A673 (cell line): Measurements from ENCODE around the gene ZNF644. TPM values are rescaled to one million over a fixed set of nuclear protein-coding genes. Genes with fewer than 3 reads are reported as not detected.

Source experiments
- BruUV-seq: library from RNA; stranded (reverse); fragments of 400-500 nt; replicated peaks from 2 replicates; lab custom pipeline; 2021; lab: Mats Ljungman, UMichigan
- CTCF ChIA-PET: fragments of 300-600 bp; sonication (Branson Sonifier 250); formaldehyde crosslinking; loops from one replicate; lab custom pipeline; 2022; ENCODE audit warnings: antibody characterized with exemption; lab: Charles Lee
- POLR2A ChIA-PET: fragments of 300-600 bp; sonication (Branson Sonifier 250); formaldehyde crosslinking; loops from one replicate; lab custom pipeline; 2022; ENCODE audit warnings: antibody characterized with exemption; ENCODE audit not compliant: low non-redundant PET; lab: Charles Lee
- DNase-seq: peaks from one replicate; pipeline ENCODE4 v3.0.0-alpha.2; 2015; ENCODE audit warnings: low spot score
- H3K27ac ChIP-seq: fragments of 200-600 bp; sonication (generic); 2 replicates; pipeline ENCODE4 v1.5.1; 2016; ENCODE audit warnings: mixed run types, low read depth, mild to moderate bottlenecking, mixed read lengths, antibody characterized with exemption, low read length; ENCODE audit not compliant: poor library complexity, severe bottlenecking
- H3K27me3 ChIP-seq: fragments of 200-600 bp; sonication (generic); replicated peaks from 2 replicates; pipeline ENCODE4 v1.6.1; 2017; ENCODE audit warnings: mixed run types, low read depth, mild to moderate bottlenecking, mixed read lengths, antibody characterized with exemption, low read length; ENCODE audit not compliant: insufficient read depth, poor library complexity
- H3K36me3 ChIP-seq: fragments of 200-600 bp; sonication (generic); 2 replicates; pipeline ENCODE4 v1.6.1; 2016; ENCODE audit warnings: mixed run types, mild to moderate bottlenecking, mixed read lengths, antibody characterized with exemption, low read length; ENCODE audit not compliant: insufficient read depth, poor library complexity, severe bottlenecking
- H3K4me1 ChIP-seq: fragments of 200-600 bp; sonication (generic); 2 replicates; pipeline ENCODE4 v1.6.1; 2017; ENCODE audit warnings: mixed run types, mild to moderate bottlenecking, mixed read lengths, antibody characterized with exemption, low read length; ENCODE audit not compliant: insufficient read depth, poor library complexity, severe bottlenecking
- H3K4me3 ChIP-seq: fragments of 200-600 bp; sonication (generic); 2 replicates; pipeline ENCODE4 v1.5.1; 2016; ENCODE audit warnings: low read depth, mixed run types, mild to moderate bottlenecking, mixed read lengths, low read length; ENCODE audit not compliant: poor library complexity, severe bottlenecking
- H3K9me3 ChIP-seq: fragments of 200-600 bp; sonication (generic); 2 replicates; pipeline ENCODE4 v1.6.1; 2016; ENCODE audit warnings: mixed run types, low read depth, mild to moderate bottlenecking, mixed read lengths, antibody characterized with exemption, low read length; ENCODE audit not compliant: poor library complexity, severe bottlenecking
- EZH2 ChIP-seq: fragments of 200-600 bp; sonication (generic); IDR thresholded peaks from 2 replicates; pipeline ENCODE4 v1.6.1; 2017; ENCODE audit warnings: borderline replicate concordance, low read depth, mild to moderate bottlenecking, mixed read lengths, antibody characterized with exemption, low read length; ENCODE audit not compliant: poor library complexity, severe bottlenecking
- intact Hi-C: fragments of 100-400 bp; cut with micrococcal nuclease; formaldehyde crosslinking; loops from one replicate; pipeline ENCODE4 v1.10.0; 2022; ENCODE audit not compliant: unreplicated experiment
- total RNA-seq: library from RNA; stranded (reverse); gene quantifications from 2 replicates; pipeline ENCODE4 v1.2.3, GENCODE V29; 2021
- TF ChIP-seq, protein P1 (sequence below): fragments of 300-800, 200-600 bp; sonication (generic); conservative IDR thresholded peaks from 2 replicates; pipeline ENCODE4 v1.5.1; 2017; ENCODE audit warnings: low read depth, mild to moderate bottlenecking, antibody characterized with exemption, low read length, moderate library complexity, mixed read lengths

Gene ZNF644
- total RNA-seq, 1 experiment from 2014 or later, result 80.4 TPM

DNA sequence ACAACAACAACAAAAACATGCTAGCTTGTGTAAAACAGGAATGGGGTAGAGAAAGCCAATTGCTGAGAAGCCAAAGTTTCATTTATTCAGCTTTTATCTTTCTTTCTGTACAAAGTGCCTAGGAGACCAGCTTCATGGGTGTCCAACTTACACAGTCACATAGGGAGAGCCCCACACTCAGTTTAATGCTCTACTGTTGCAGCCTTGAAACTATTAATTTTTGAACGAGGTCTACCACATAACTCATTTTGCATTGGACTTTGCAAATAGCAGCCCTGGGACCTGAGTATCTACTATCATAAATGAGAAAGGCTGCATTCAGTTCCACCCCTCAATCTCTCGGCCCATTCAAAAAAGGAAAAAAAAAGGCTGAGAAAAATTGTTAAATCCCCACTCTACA is 98.8 kb downstream of the ZNF644 start:
- no peak for DNase-seq
- H3K27ac ChIP-seq, result no peak overlapping the region
- CTCF ChIA-PET, result no interaction called here
- H3K4me3 ChIP-seq, result no peak overlapping the region
- TF ChIP-seq EZH2, result no peak
- TF ChIP-seq, protein P1, sequence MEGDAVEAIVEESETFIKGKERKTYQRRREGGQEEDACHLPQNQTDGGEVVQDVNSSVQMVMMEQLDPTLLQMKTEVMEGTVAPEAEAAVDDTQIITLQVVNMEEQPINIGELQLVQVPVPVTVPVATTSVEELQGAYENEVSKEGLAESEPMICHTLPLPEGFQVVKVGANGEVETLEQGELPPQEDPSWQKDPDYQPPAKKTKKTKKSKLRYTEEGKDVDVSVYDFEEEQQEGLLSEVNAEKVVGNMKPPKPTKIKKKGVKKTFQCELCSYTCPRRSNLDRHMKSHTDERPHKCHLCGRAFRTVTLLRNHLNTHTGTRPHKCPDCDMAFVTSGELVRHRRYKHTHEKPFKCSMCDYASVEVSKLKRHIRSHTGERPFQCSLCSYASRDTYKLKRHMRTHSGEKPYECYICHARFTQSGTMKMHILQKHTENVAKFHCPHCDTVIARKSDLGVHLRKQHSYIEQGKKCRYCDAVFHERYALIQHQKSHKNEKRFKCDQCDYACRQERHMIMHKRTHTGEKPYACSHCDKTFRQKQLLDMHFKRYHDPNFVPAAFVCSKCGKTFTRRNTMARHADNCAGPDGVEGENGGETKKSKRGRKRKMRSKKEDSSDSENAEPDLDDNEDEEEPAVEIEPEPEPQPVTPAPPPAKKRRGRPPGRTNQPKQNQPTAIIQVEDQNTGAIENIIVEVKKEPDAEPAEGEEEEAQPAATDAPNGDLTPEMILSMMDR, result no peak
- H3K36me3 ChIP-seq, result no peaks in the 10 kb centered on the region
- intact Hi-C loops, result no loop called here
- H3K27me3 ChIP-seq, result no peaks in the 10 kb centered on the region
- BruUV-seq, result no TSS peak
- POLR2A ChIA-PET, result no interaction called here
- no peaks in the 10 kb centered on the region for H3K9me3 ChIP-seq
- H3K4me1 ChIP-seq, result peaks cover 24% of the 10 kb centered on the region

DNA sequence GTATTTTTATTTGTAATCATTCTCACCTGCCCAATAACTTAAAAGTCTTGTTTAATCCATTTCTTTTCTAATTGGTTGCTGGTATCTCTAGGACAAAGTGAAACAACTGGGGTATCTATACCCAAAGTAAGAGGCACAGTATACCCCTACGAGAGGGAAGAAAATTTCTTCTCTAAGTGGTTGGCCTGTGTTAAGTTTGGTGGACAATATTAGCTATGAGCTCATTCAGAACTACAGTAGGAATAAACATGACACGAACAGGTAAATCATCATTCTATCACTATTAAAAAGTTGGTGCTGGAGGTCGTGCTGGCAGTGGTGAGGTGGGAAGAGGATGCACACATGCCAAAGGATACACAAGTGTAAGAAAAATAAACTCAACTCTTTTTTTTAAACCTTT is 99.6 kb downstream of the ZNF644 start:
- Histone ChIP-seq H3K4me3 (no peak overlapping the region), H3K9me3 (no peaks in the 10 kb centered on the region), H3K27ac (no peak overlapping the region), H3K27me3 (no peaks in the 10 kb centered on the region), H3K4me1 (peaks cover 20% of the 10 kb centered on the region), H3K36me3 (no peaks in the 10 kb centered on the region)
- TF ChIP-seq, protein P1, result no peak
- TF ChIP-seq EZH2, result no peak
- ChIA-PET CTCF (no interaction called here), POLR2A (no interaction called here)
- intact Hi-C loops, result no loop called here
- DNase-seq, result no peak
- BruUV-seq, result no TSS peak

GRCh38 chr1:90919900-90920299 is 101.9 kb downstream of the ZNF644 start:
- CTCF ChIA-PET, result interaction anchor here (0.6 kb wide), 1 partner anchor 1151 kb away, joined by 3 read pairs; no protein-coding TSS in a partner anchor
- Histone ChIP-seq H3K27ac (no peak overlapping the region), H3K4me1 (peaks cover 14% of the 10 kb centered on the region), H3K9me3 (no peaks in the 10 kb centered on the region), H3K27me3 (no peaks in the 10 kb centered on the region), H3K4me3 (no peak overlapping the region), H3K36me3 (no peaks in the 10 kb centered on the region)
- no peak for DNase-seq
- BruUV-seq, result no TSS peak
- POLR2A ChIA-PET, result no interaction called here
- TF ChIP-seq, protein P1, result no peak
- no peak for TF ChIP-seq EZH2
- intact Hi-C loops, result no loop called here
